ENCODE measurements around the gene LRRC75A.

LRRC75A gene

GRCh38 chr17:16434662-16435061, 57.3 kb downstream of the LRRC75A start:
- no peak for TF ChIP-seq CTCF (IDR thresholded peaks at IDR 0.05; ENCODE audit: low read depth, low read length, missing control alignments)
- H3K4me3 ChIP-seq (ENCODE audit: low read depth, low read length), result no peak overlapping the region
- DNase-seq (ENCODE audit: low read depth), result no peak

DNA sequence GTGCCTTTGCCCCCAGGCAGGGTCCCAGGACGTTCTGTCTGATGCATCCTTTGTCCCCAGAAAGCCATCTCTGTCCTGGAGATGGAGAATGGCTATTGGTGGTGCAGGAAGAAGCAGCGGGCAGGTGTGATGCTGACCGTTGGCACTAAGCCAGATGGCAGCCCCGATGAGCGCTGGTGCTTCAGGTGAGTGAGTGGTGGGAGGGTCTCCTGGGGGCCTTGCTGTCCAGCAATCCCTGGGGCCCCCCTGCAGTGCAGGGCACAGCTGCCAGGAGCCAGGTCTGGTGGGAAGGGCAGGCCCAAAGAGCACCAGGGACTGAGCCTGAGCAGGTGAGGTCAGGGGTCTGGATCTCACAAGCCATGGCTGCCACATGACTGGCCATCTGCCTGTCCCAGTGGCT, 58.5 kb downstream of the LRRC75A start:
- DNase-seq (ENCODE audit: low read depth), result no peak
- H3K4me3 ChIP-seq (ENCODE audit: low read depth, low read length), result no peak overlapping the region

GRCh38 chr17:16432017-16432416, 60.0 kb downstream of the LRRC75A start:
- no peak overlapping the region for H3K4me3 ChIP-seq (ENCODE audit: low read depth, low read length)
- no peak for DNase-seq (ENCODE audit: low read depth)
- no peak for TF ChIP-seq CTCF (IDR thresholded peaks at IDR 0.05; ENCODE audit: low read depth, low read length, missing control alignments)

More for the DNA sequence above, 58.5 kb downstream of the LRRC75A start:
- no peak for TF ChIP-seq CTCF (IDR thresholded peaks at IDR 0.05; ENCODE audit: low read depth, low read length, missing control alignments)

- no peak for TF ChIP-seq CTCF (IDR thresholded peaks at IDR 0.05; ENCODE audit: low read depth, low read length, missing control alignments)
- DNase-seq (ENCODE audit: low read depth), result no peak
Measured at GRCh38 chr17:16430650-16431049, 61.3 kb downstream of the LRRC75A start.

DNA sequence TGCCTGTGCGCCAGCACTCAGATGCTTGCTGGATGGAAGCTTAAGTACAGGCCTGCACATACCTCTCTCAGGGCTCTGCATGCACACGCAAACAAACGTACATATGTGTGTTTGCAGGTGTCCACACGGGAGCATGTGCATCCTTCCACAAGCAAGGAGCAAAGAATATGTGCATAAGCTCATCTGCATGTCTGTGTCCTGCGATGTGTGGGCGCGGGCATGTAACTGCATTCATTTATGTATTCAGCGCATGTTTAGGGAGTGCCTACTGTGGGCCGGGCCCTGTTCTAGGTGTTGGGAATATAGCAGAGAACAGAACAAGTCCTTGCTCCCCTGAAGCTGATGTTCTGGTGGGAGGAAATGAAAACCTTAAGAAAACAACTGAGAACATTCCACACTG, 62.9 kb downstream of the LRRC75A start:
- TF ChIP-seq CTCF (IDR thresholded peaks at IDR 0.05; ENCODE audit: low read depth, low read length, missing control alignments), result no peak
- H3K4me3 ChIP-seq (ENCODE audit: low read depth, low read length), result no peak overlapping the region
- DNase-seq (ENCODE audit: low read depth), result no peak

More at GRCh38 chr17:16430650-16431049, 61.3 kb downstream of the LRRC75A start:
- no peak overlapping the region for H3K4me3 ChIP-seq (ENCODE audit: low read depth, low read length)

DNA sequence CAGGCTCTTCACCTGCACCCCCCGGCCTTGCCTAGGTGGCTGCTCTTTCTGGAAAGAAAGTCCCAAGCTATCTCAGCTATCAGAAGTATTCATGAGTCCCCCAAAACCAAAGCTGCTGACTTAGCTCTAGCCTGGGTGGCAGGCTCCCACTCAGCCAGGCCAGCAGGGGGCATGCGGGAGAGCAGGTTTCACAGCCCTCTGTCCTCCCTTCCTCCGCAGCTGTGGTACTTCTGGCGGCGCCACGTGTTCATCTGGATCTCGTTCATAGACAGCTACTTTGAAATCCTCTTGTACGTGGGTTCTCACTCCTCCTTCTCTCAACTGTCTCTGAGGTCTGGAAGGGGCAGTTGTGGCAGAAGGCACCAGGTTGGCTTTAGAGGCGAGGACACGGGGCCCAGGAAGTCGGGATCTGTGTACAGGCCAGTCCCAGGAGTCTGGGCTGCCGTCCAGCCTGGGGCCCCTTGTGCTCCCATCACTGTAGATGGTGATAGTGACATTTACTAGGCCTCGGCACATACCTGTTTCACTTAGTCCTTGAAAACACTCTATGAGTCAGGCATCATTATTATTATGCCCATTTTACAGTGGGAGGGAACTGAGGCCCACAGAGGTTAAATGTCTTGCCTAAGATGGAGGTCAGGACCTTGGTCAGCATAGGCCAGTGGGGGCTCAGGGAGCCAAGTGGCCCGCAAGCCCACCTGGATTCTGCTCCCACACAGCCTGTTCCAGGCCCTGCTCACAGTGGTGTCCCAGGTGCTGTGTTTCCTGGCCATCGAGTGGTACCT, 63.7 kb downstream of the LRRC75A start:
- H3K4me3 ChIP-seq (ENCODE audit: low read depth, low read length), result no peak overlapping the region

More for the DNA sequence above, 63.7 kb downstream of the LRRC75A start:
- peak; percentile 62 for TF ChIP-seq CTCF (IDR thresholded peaks at IDR 0.05; ENCODE audit: low read depth, low read length, missing control alignments)
- no peak for DNase-seq (ENCODE audit: low read depth)

Data from GM12864 (cell line).